Lower leg skin (tissue), 3 donors: Measurements from ENCODE around the gene RYR2.
"Not testable (repeated sequence)": the region's sequence is repeated elsewhere in the genome, so short reads cannot be mapped to it uniquely, and the experiment has no call there.

Experiments
- CTCF ChIP-seq, 3 donors: fragments of 450-650 bp; IDR thresholded peaks; one replicate each; pipeline ENCODE4 v1.5.1; 2016; ENCODE audit warnings: antibody characterized with exemption in 3 of 3, mild to moderate bottlenecking in 3 of 3, moderate library complexity in 2 of 3
- POLR2A ChIP-seq, 2 donors: fragments of 450-650 bp; IDR thresholded peaks; one replicate each; pipeline ENCODE4 v1.6.1; 2016 to 2017; ENCODE audit warnings: antibody characterized with exemption in 2 of 2, mild to moderate bottlenecking in 1 of 2, moderate library complexity in 1 of 2

GRCh38 chr1:237151979-237152378, 110.0 kb downstream of the RYR2 start:
- TF ChIP-seq CTCF, POLR2A (IDR thresholded peaks at IDR 0.05): not testable (repeated sequence)
